ENCODE data around the gene EML1. TPM values are rescaled to one million over a fixed set of nuclear protein-coding genes. Genes with fewer than 3 reads are reported as not detected.

EML1 gene
- total RNA-seq, 1 donor from 2014 or later = 57.2 TPM

- TF ChIP-seq EZH2 (IDR thresholded peaks at IDR 0.05) (no peak), EZH2phosphoT487 (IDR thresholded peaks at IDR 0.05) (no peak)
- TF ChIP-seq, protein P1, sequence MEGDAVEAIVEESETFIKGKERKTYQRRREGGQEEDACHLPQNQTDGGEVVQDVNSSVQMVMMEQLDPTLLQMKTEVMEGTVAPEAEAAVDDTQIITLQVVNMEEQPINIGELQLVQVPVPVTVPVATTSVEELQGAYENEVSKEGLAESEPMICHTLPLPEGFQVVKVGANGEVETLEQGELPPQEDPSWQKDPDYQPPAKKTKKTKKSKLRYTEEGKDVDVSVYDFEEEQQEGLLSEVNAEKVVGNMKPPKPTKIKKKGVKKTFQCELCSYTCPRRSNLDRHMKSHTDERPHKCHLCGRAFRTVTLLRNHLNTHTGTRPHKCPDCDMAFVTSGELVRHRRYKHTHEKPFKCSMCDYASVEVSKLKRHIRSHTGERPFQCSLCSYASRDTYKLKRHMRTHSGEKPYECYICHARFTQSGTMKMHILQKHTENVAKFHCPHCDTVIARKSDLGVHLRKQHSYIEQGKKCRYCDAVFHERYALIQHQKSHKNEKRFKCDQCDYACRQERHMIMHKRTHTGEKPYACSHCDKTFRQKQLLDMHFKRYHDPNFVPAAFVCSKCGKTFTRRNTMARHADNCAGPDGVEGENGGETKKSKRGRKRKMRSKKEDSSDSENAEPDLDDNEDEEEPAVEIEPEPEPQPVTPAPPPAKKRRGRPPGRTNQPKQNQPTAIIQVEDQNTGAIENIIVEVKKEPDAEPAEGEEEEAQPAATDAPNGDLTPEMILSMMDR (IDR thresholded peaks at IDR 0.05) = no peak
Measured at GRCh38 chr14:99885649-99885958, 92.4 kb downstream of the EML1 start.

GRCh38 chr14:99887407-99887806, 94.2 kb downstream of the EML1 start:
- Histone ChIP-seq H3K4me1 (peaks cover 59% of the 10 kb centered on the region), H3K9ac (no peak overlapping the region), H3K27me3 (no peaks in the 10 kb centered on the region), H3K4me2 (no peak overlapping the region), H3K9me3 (ENCODE audit: low read depth) (no peaks in the 10 kb centered on the region), H3K4me3 (no peak overlapping the region), H2AFZ (replicated peaks) (no peak overlapping the region), H3K27ac (no peak overlapping the region), H3K79me2 (ENCODE audit: low read depth) (no peaks in the 10 kb centered on the region), H3K36me3 (no peaks in the 10 kb centered on the region), H3F3A (ENCODE audit: low read depth) (peaks cover 65% of the 10 kb centered on the region), H4K20me1 (ENCODE audit: low read depth) (peaks cover 47% of the 10 kb centered on the region)
- no peaks in the 10 kb centered on the region for H3K9me3 Mint-ChIP-seq
- H3K4me1 Mint-ChIP-seq = peaks cover 62% of the 10 kb centered on the region
- peaks cover 2% of the 10 kb centered on the region for H3K36me3 Mint-ChIP-seq
- peaks cover 3% of the 10 kb centered on the region for H3K27me3 Mint-ChIP-seq (ENCODE audit: insufficient read depth, low read depth)
- TF ChIP-seq, protein P1 (IDR thresholded peaks at IDR 0.05) = no peak
- TF ChIP-seq EZH2 (IDR thresholded peaks at IDR 0.05) (no peak), EZH2phosphoT487 (IDR thresholded peaks at IDR 0.05) (no peak)
- H3K27ac Mint-ChIP-seq = no peak overlapping the region
- no peak for DNase-seq (ENCODE audit: low spot score)
- H3K4me3 Mint-ChIP-seq = no peak overlapping the region

More at GRCh38 chr14:99885649-99885958, 92.4 kb downstream of the EML1 start:
- H3K9ac ChIP-seq = no peak overlapping the region
- H3K27me3 ChIP-seq = no peaks in the 10 kb centered on the region
- DNase-seq (ENCODE audit: low spot score) = no peak
- H3K4me2 ChIP-seq = no peak overlapping the region
- H3K79me2 ChIP-seq (ENCODE audit: low read depth) = no peaks in the 10 kb centered on the region
- no peaks in the 10 kb centered on the region for H3K36me3 ChIP-seq
- H3F3A ChIP-seq (ENCODE audit: low read depth) = peaks cover 69% of the 10 kb centered on the region
- no peak overlapping the region for H3K4me3 ChIP-seq
- no peak overlapping the region for H2AFZ ChIP-seq (replicated peaks)
- Mint-ChIP-seq H3K36me3 (peaks cover 6% of the 10 kb centered on the region), H3K4me3 (no peak overlapping the region), H3K4me1 (peaks cover 46% of the 10 kb centered on the region), H3K27me3 (ENCODE audit: insufficient read depth, low read depth) (peaks cover 3% of the 10 kb centered on the region), H3K9me3 (no peaks in the 10 kb centered on the region), H3K27ac (no peak overlapping the region)
- peaks cover 51% of the 10 kb centered on the region for H3K4me1 ChIP-seq
- no peaks in the 10 kb centered on the region for H3K9me3 ChIP-seq (ENCODE audit: low read depth)
- no peak overlapping the region for H3K27ac ChIP-seq
- H4K20me1 ChIP-seq (ENCODE audit: low read depth) = peaks cover 45% of the 10 kb centered on the region

GRCh38 chr14:99888149-99888548, 94.9 kb downstream of the EML1 start:
- no peaks in the 10 kb centered on the region for H3K79me2 ChIP-seq (ENCODE audit: low read depth)
- H3K4me3 ChIP-seq = no peak overlapping the region
- H3K9me3 Mint-ChIP-seq = no peaks in the 10 kb centered on the region
- H3K9ac ChIP-seq = no peak overlapping the region
- H3K4me1 Mint-ChIP-seq = peaks cover 68% of the 10 kb centered on the region
- H3K36me3 ChIP-seq = no peaks in the 10 kb centered on the region
- no peak overlapping the region for H3K4me3 Mint-ChIP-seq
- no peak for DNase-seq (ENCODE audit: low spot score)
- no peak overlapping the region for H2AFZ ChIP-seq (replicated peaks)
- no peaks in the 10 kb centered on the region for H3K27me3 ChIP-seq
- H3K36me3 Mint-ChIP-seq = peaks cover 3% of the 10 kb centered on the region
- peaks cover 67% of the 10 kb centered on the region for H3K4me1 ChIP-seq
- H3K27ac Mint-ChIP-seq = no peak overlapping the region
- peaks cover 3% of the 10 kb centered on the region for H3K27me3 Mint-ChIP-seq (ENCODE audit: insufficient read depth, low read depth)
- TF ChIP-seq EZH2phosphoT487 (IDR thresholded peaks at IDR 0.05) (no peak), EZH2 (IDR thresholded peaks at IDR 0.05) (no peak)
- TF ChIP-seq, protein P1 (IDR thresholded peaks at IDR 0.05) = no peak
- no peak overlapping the region for H3K27ac ChIP-seq
- H3K4me2 ChIP-seq = peak overlapping the region; percentile 63
- H4K20me1 ChIP-seq (ENCODE audit: low read depth) = peaks cover 44% of the 10 kb centered on the region
- H3K9me3 ChIP-seq (ENCODE audit: low read depth) = no peaks in the 10 kb centered on the region
- peaks cover 58% of the 10 kb centered on the region for H3F3A ChIP-seq (ENCODE audit: low read depth)

Data from neural progenitor cell (in vitro differentiated cells).